Psoas muscle (tissue), 8 donors: ENCODE results near the gene PGBD5. TPM values are rescaled to one million over a fixed set of nuclear protein-coding genes. Genes with fewer than 3 reads are reported as not detected.

Experiments used
- ATAC-seq, 4 donors: fragments of 200-7000 bp; cut with Tn5 transposase; one replicate each; pipeline ENCODE4 v1.9.1; 2020; ENCODE audit warnings: moderate library complexity in 3 of 4, mild to moderate bottlenecking in 2 of 4
- DNase-seq, 2 donors: peaks; one replicate each; pipeline ENCODE4 v3.0.0-alpha.2; 2020
- H3K27ac ChIP-seq: fragments of 200-600 bp; one replicate; pipeline ENCODE4 v1.8.0; 2022
- H3K27me3 ChIP-seq, 3 donors: fragments of 200-600 bp in 1 of 3; one replicate each; pipeline versions ENCODE4 v1.6.1 to v1.8.0; 2013 to 2022; ENCODE audit warnings: low read length in 2 of 3, mild to moderate bottlenecking in 2 of 3, moderate library complexity in 1 of 3; ENCODE audit not compliant: insufficient read depth in 3 of 3
- H3K36me3 ChIP-seq, 2 donors: fragments of 200-600 bp in 1 of 2; one replicate each; pipeline versions ENCODE4 v1.6.1 to v1.8.0; 2013 to 2022; ENCODE audit warnings: low read depth in 1 of 2, mild to moderate bottlenecking in 1 of 2, moderate library complexity in 1 of 2; ENCODE audit not compliant: insufficient read depth in 1 of 2
- H3K4me1 ChIP-seq: fragments of 200-600 bp; one replicate; pipeline ENCODE4 v1.8.0; 2022
- H3K4me3 ChIP-seq: fragments of 200-600 bp; one replicate; pipeline ENCODE4 v1.8.0; 2022; ENCODE audit warnings: mild to moderate bottlenecking
- H3K9me3 ChIP-seq: fragments of 200-600 bp; one replicate; pipeline ENCODE4 v1.8.0; 2022
- CTCF ChIP-seq: fragments of 200-600 bp; IDR thresholded peaks from one replicate; pipeline ENCODE4 v1.8.0; 2022; ENCODE audit warnings: antibody characterized with exemption
- WGBS, 3 donors: extraction: QIAGEN DNeasy Blood & Tissue Kit; methylation state at CpG; one replicate each; pipeline versions ENCODE4 v1.1.6 to v1.1.7; 2013; 5-methylcytosine and 5-hydroxymethylcytosine counted together
- intact Hi-C, 2 donors: fragments of 100-400 bp; cut with DNase I; formaldehyde crosslinking; loops; one replicate each; pipeline versions ENCODE4 v1.11.0 to v1.14.2; 2022
- polyA plus RNA-seq, 3 donors: library from polyadenylated mRNA; stranded (reverse); fragments of 200-250 nt; gene quantifications; one replicate each; pipeline ENCODE4 v1.2.3, GENCODE V29; 2013
- total RNA-seq, 4 donors: library from RNA; stranded (reverse); fragmentation: NEBNext Ultra II Directional in 2 of 4; extraction: Animal tissue kit (Norgen Biotek cat#: 25700) in 2 of 4; gene quantifications; one replicate each; pipeline versions ENCODE4 v1.2.1 to v1.2.4, GENCODE V29; 2021 to 2023
- donor health status: healthy with polysubstance abuse.
- donor health status: DM: no; HTN: no; CAD: no; lungs with moderate emphysema.
- donor health status: Bipolar disorder and iron deficiency.
- donor health status: healthy.
- donor health status: DM: yes; HTN: yes; CAD: no.
- donor health status: DM: no; HTN: no; CAD: no.
- donor health status: DM: no; HTN: no; CAD: no.
- donor health status: DM: yes; HTN: yes; CAD: no.

Gene PGBD5
- total and polyA plus RNA-seq, 7 donors: 2.1 to 9.8 (median 4.5) TPM

DNA sequence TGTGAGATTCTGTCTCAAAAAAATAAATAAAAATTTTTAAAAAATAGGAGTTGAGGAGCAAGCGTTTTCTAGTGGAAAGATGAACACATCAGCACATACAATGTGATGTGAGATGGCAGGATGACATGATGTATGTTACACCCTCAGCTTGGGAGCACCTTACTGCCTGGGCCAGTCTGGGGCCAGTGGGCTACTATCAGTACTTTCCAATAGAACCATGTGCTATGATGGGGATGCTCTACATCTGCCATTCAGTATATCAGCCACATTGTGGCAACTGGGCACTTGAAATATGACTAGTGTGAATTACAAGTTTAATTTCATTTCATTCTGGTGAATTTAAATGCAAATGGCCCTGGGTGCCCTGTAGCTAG is 156.0 kb downstream of the PGBD5 start:
- ATAC-seq: no peak
- DNase-seq: no peak
- no peaks in the 10 kb centered on the region for H3K27me3 ChIP-seq
- no peak overlapping the region for H3K4me3 ChIP-seq
- WGBS, 3 donors: 92 to 100% (median 97%) methylated on average over 1 of the region's 1 CpG
- H3K4me1 ChIP-seq: peaks cover 21% of the 10 kb centered on the region
- H3K9me3 ChIP-seq: no peaks in the 10 kb centered on the region
- TF ChIP-seq CTCF: no peak
- H3K27ac ChIP-seq: no peak overlapping the region
- intact Hi-C loops: no loop called here
- H3K36me3 ChIP-seq: peaks cover 0 to 37% of the 10 kb centered on the region in 2 donors

DNA sequence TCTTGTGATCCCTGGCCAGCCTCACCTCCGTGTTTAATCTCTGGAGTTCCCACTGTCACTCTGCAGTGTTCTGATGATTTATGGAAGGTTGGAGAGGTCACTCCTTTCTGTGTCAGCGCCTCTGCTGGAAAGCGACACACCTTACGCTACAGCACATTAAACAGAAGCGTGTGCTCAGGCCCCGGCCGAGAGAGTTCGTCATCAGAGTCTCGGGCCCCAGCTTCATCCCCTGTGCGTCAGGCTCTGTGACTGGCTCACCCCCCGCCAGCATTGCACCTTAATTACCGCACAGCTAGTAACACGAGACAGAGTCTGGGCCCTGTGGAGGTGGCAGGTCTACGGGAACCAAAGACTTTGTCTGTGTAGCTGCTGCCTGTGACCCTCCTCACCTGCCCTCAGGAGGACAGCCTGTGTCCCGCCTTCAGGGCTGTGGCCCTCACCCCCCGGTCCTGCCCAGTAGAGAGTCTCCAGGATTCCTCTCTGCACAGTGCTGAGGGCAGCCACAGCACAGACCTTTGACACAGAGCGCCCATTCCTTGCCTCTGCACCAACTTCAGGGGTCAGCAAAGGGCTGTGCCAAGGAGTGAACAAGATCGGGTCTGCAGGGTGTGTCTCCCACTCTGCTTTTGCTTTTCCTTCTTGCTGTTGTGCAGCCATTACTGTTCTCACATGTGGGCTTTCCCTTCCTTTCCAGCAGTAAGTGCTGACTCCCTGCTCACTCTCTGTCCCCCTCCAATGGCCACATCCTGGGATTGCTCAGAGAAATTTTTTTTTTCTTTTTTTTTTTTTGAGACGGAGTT is 157.6 kb downstream of the PGBD5 start:
- DNase-seq: peak in 1 of 2 donors; percentile 72
- intact Hi-C loops: loop anchor here in 1 of 2 donors (5.0 kb wide), 1 partner anchor 201 kb away; the partner anchor contains the start of gene GALNT2
- 55 to 80% (median 58%) methylated on average over 19 of the region's 19 CpGs for WGBS, 3 donors
- Histone ChIP-seq H3K27me3 (no peaks in the 10 kb centered on the region), H3K27ac (peak overlapping the region; percentile 42), H3K36me3 (peaks cover 0 to 40% of the 10 kb centered on the region in 2 donors), H3K9me3 (no peaks in the 10 kb centered on the region), H3K4me3 (no peak overlapping the region), H3K4me1 (peaks cover 21% of the 10 kb centered on the region)
- ATAC-seq: peak; percentile 49 to 88 (median 72)
- peak; percentile 43 for TF ChIP-seq CTCF

GRCh38 chr1:230267338-230268065 is 158.6 kb downstream of the PGBD5 start:
- Histone ChIP-seq H3K4me3 (no peak overlapping the region), H3K4me1 (peaks cover 21% of the 10 kb centered on the region), H3K9me3 (no peaks in the 10 kb centered on the region), H3K27me3 (no peaks in the 10 kb centered on the region), H3K27ac (no peak overlapping the region), H3K36me3 (peaks cover 0 to 51% of the 10 kb centered on the region in 2 donors)
- no peak for TF ChIP-seq CTCF
- intact Hi-C loops: loop anchor here in 1 of 2 donors (5.0 kb wide), 1 partner anchor 200 kb away; the partner anchor contains the start of gene GALNT2
- 93 to 94% (median 94%) methylated on average over 17 of the region's 17 CpGs for WGBS, 3 donors
- ATAC-seq (no peak), DNase-seq (no peak)

- Histone ChIP-seq H3K27me3 (no peaks in the 10 kb centered on the region), H3K36me3 (peaks cover 0 to 59% of the 10 kb centered on the region in 2 donors), H3K4me3 (no peak overlapping the region), H3K27ac (no peak overlapping the region), H3K9me3 (no peaks in the 10 kb centered on the region), H3K4me1 (peaks cover 21% of the 10 kb centered on the region)
- DNase-seq: no peak
- no peak for ATAC-seq
- intact Hi-C loops: loop anchor here in 1 of 2 donors (5.0 kb wide), 1 partner anchor 199 kb away; the partner anchor contains the start of gene GALNT2
- WGBS, 3 donors: 9 to 25% (median 10%) methylated on average over 2 of the region's 2 CpGs
- no peak for TF ChIP-seq CTCF
These were observed 159.7 kb downstream of the PGBD5 start for GRCh38 chr1:230266456-230266855.
